Adrenal gland (tissue), 19 donors: ENCODE measurements around the gene SLC16A1. TPM values are rescaled to one million over a fixed set of nuclear protein-coding genes. Genes with fewer than 3 reads are reported as not detected.

Source experiments
- DNase-seq, 7 donors: peaks; one replicate each; pipeline ENCODE4 v3.0.0-alpha.2; 2019 to 2020
- H3K27ac ChIP-seq, 5 donors: fragments of 200-600 bp; sonication (generic) in 4 of 5; 1 replicate in 3 of 5; 2 replicates in 2 of 5; pipeline versions ENCODE4 v1.5.1 to v1.8.0; 2016 to 2020; ENCODE audit warnings: mild to moderate bottlenecking in 1 of 5
- H3K27me3 ChIP-seq: fragments of 200-600 bp; 2 replicates; pipeline ENCODE4 v1.8.0; 2021
- H3K36me3 ChIP-seq, 2 donors: fragments of 200-600 bp; replicated peaks in 1 of 2; 1 replicate in 1 of 2; 2 replicates in 1 of 2; pipeline versions ENCODE4 v1.5.1 to v1.8.0; 2018 to 2022
- H3K4me1 ChIP-seq, 2 donors: fragments of 200-600 bp; replicated peaks in 1 of 2; 1 replicate in 1 of 2; 2 replicates in 1 of 2; pipeline versions ENCODE4 v1.5.1 to v1.8.0; 2018 to 2021
- H3K4me3 ChIP-seq, 4 donors: fragments of 200-600 bp; sonication (generic) in 3 of 4; one replicate each; pipeline ENCODE4 v1.5.1; 2016 to 2018
- H3K9me3 ChIP-seq, 3 donors: fragments of 200-600 bp; sonication (generic) in 1 of 3; replicated peaks in 1 of 3; 1 replicate in 2 of 3; 2 replicates in 1 of 3; pipeline versions ENCODE4 v1.5.1 to v1.8.0; 2016 to 2021
- POLR2A ChIP-seq, 2 donors: fragments of 450-650 bp; IDR thresholded peaks; one replicate each; pipeline ENCODE4 v1.6.1; 2017; ENCODE audit warnings: antibody characterized with exemption in 2 of 2, mild to moderate bottlenecking in 2 of 2, moderate library complexity in 1 of 2
- WGBS, 4 donors: extraction: QIAGEN DNeasy Blood & Tissue Kit in 2 of 4; methylation state at CpG; one replicate each; pipeline versions ENCODE4 v1.1.5 to v1.1.7; 2013 to 2017; 5-methylcytosine and 5-hydroxymethylcytosine counted together
- intact Hi-C, 2 donors: fragments of 100-400 bp; cut with DNase I; formaldehyde crosslinking; loops; one replicate each; pipeline versions ENCODE4 v1.14.1 to v1.15.0; 2022 to 2023
- long read RNA-seq, 10 donors: library from polyadenylated mRNA in 3 of 10; unstranded in 2 of 10; stranded (forward) in 1 of 10; transcript quantifications; one replicate each; pipeline ENCODE4 v2.0.0 and lab custom pipeline, GENCODE V29; 2021 to 2026
- polyA plus RNA-seq, 3 donors: library from polyadenylated mRNA; stranded (reverse); fragments of 200-250 nt in 2 of 3; fragments of 350-450 nt in 1 of 3; fragmentation: Illumina TruSeq in 1 of 3; extraction: RNeasy Lipid Tissue Mini Kit (QIAGEN cat#74804) in 1 of 3; gene quantifications; one replicate each; pipeline ENCODE4 v1.2.3, GENCODE V29; 2013 to 2014
- total RNA-seq, 9 donors: library from RNA; depleted of rRNA in 4 of 9; stranded (reverse); fragments of >200 nt in 4 of 9; fragments of 120-200 nt in 1 of 9; fragmentation: NEBNext Ultra II Directional in 1 of 9; extraction: Animal tissue kit (Norgen Biotek cat#: 25700) in 1 of 9; gene quantifications; one replicate each; pipeline versions ENCODE4 v1.1.0 to v1.2.4, GENCODE V29; 2013 to 2023
- TF ChIP-seq, protein P1 (sequence below), 6 experiments: fragments of 450-650 bp in 4 of 6; fragments of 200-600 bp in 2 of 6; sonication (generic) in 1 of 6; IDR thresholded peaks; 1 replicate in 5 of 6; 2 replicates in 1 of 6; pipeline versions ENCODE4 v1.5.1 to v1.8.0; 2016 to 2021; ENCODE audit warnings: antibody characterized with exemption in 6 of 6, mild to moderate bottlenecking in 2 of 6, moderate library complexity in 1 of 6
- donor health status: healthy with polysubstance abuse.
- donor health status: Bipolar disorder and iron deficiency.
- donor health status: DM: yes; HTN: yes; CAD: no.
- donor health status: DM: no; HTN: no; CAD: no.
- donor health status: DM: no; HTN: no; CAD: no.
- donor health status: DM: yes; HTN: yes; CAD: no.

Gene SLC16A1, protein sequence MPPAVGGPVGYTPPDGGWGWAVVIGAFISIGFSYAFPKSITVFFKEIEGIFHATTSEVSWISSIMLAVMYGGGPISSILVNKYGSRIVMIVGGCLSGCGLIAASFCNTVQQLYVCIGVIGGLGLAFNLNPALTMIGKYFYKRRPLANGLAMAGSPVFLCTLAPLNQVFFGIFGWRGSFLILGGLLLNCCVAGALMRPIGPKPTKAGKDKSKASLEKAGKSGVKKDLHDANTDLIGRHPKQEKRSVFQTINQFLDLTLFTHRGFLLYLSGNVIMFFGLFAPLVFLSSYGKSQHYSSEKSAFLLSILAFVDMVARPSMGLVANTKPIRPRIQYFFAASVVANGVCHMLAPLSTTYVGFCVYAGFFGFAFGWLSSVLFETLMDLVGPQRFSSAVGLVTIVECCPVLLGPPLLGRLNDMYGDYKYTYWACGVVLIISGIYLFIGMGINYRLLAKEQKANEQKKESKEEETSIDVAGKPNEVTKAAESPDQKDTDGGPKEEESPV
- 10 to 100 TPM; 20.9 to 67.9 (median 28.9) TPM for total RNA-seq
- polyA plus RNA-seq: 10 to 100 TPM in 1 of 3 donors, 1 to 10 TPM in 2; 6.0 to 36.3 (median 6.9) TPM
- long read RNA-seq, donor 1, full-length matches to known transcripts: 13 of 23 reads
- long read RNA-seq, donor 1, partial matches to known transcripts: 10 of 23 reads
- long read RNA-seq, donor 1, other reads (novel, unspliced or antisense): 0 of 23 reads
- long read RNA-seq, donor 2, transcript SLC16A1-201 (5 exons, 3,910 nt): major isoform, 5 of 15 reads
- long read RNA-seq, donor 2, partial matches to known transcripts: 8 of 15 reads
- long read RNA-seq, donor 2, other reads (novel, unspliced or antisense): 0 of 15 reads
- long read RNA-seq, donor 3, partial matches to known transcripts: 6 of 11 reads
- long read RNA-seq, donor 3, other reads (novel, unspliced or antisense): 0 of 11 reads
- long read RNA-seq, donor 4, partial matches to known transcripts: 1 of 5 reads
- long read RNA-seq, donor 4, other reads (novel, unspliced or antisense): 3 of 5 reads
- long read RNA-seq, donor 5, transcript SLC16A1-201 (5 exons, 3,910 nt): major isoform, 22 of 28 reads
- long read RNA-seq, donor 5, partial matches to known transcripts: 5 of 28 reads
- long read RNA-seq, donor 5, other reads (novel, unspliced or antisense): 1 of 28 reads
- long read RNA-seq, donor 6, partial matches to known transcripts: 2 of 3 reads
- long read RNA-seq, donor 6, other reads (novel, unspliced or antisense): 1 of 3 reads
- long read RNA-seq, donor 7, partial matches to known transcripts: 0 of 3 reads
- long read RNA-seq, donor 7, other reads (novel, unspliced or antisense): 0 of 3 reads
- long read RNA-seq, donor 8, transcript SLC16A1-201 (5 exons, 3,910 nt): major isoform, 10 of 18 reads
- long read RNA-seq, donor 8, partial matches to known transcripts: 8 of 18 reads
- long read RNA-seq, donor 8, other reads (novel, unspliced or antisense): 0 of 18 reads
- long read RNA-seq, donor 9, full-length matches to known transcripts: 9 of 18 reads
- long read RNA-seq, donor 9, partial matches to known transcripts: 9 of 18 reads
- long read RNA-seq, donor 9, other reads (novel, unspliced or antisense): 0 of 18 reads
- long read RNA-seq, donor 10, transcript SLC16A1-201 (5 exons, 3,910 nt): major isoform, 5 of 10 reads
- long read RNA-seq, donor 10, partial matches to known transcripts: 5 of 10 reads
- long read RNA-seq, donor 10, other reads (novel, unspliced or antisense): 0 of 10 reads

DNA sequence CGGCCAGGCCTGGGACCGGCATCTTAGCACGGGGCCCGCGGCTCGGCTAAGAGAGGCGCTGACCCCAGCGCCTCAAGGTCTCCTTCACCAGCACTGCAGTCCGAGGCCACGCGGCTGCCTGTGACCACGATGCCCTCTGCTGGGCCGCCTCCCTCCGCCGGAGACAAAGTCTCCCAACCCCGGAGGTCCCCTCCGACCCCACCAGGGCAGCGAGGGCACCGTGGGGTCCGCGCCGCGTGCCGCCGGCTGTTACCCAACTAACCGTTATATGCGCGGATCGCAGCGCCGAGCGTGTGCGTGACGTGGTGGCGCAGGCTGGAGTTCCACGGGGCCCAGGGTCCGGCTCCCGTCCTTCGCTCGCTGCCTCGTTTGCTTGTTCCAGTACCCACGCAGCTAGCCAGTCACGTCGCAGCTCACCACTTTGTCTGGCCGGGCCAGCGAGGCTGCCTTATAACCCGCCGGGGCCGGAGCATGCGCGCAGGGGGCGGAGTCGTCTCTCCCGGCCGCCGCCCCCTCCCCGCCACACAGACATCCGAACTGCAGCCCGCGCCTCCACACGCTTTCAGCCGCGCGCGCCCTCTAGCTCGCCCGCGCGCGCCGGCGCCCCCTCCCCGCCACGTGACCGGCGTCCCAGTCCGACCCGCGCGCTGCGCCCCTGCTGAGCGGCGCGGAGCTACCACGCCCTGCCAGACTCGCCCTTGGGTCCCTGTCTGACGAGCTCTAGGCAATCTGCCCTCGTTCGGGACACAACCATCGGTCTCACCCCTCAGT is at the start of gene SLC16A1:
Gene SLC16A1 (minus strand): TSS at position 424 of the 771 bp plus-strand sequence. CDS start 26,888 bp downstream, outside the sequence.
- Histone ChIP-seq H3K27me3 (no peaks in the 10 kb centered on the region), H3K27ac (peak within 1 kb of the TSS; percentile 85 to 96 (median 90)), H3K9me3 (no peaks in the 10 kb centered on the region), H3K4me3 (peak within 1 kb of the TSS; percentile 47 to 75 (median 68)), H3K4me1 (peaks cover 6 to 27% of the 10 kb centered on the region in 2 donors), H3K36me3 (peaks cover 0 to 3% of the 10 kb centered on the region in 2 donors)
- peak; percentile 91 to 95 (median 92) for DNase-seq
- TF ChIP-seq, protein P1, sequence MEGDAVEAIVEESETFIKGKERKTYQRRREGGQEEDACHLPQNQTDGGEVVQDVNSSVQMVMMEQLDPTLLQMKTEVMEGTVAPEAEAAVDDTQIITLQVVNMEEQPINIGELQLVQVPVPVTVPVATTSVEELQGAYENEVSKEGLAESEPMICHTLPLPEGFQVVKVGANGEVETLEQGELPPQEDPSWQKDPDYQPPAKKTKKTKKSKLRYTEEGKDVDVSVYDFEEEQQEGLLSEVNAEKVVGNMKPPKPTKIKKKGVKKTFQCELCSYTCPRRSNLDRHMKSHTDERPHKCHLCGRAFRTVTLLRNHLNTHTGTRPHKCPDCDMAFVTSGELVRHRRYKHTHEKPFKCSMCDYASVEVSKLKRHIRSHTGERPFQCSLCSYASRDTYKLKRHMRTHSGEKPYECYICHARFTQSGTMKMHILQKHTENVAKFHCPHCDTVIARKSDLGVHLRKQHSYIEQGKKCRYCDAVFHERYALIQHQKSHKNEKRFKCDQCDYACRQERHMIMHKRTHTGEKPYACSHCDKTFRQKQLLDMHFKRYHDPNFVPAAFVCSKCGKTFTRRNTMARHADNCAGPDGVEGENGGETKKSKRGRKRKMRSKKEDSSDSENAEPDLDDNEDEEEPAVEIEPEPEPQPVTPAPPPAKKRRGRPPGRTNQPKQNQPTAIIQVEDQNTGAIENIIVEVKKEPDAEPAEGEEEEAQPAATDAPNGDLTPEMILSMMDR (IDR thresholded peaks at IDR 0.05): peak in 5 of 6 experiments; percentile 6 to 37 (median 26)
- peak; percentile 82 to 96 for TF ChIP-seq POLR2A (IDR thresholded peaks at IDR 0.05)
- intact Hi-C loops: loop anchor here (10.0 kb wide), 1 partner anchor 71 kb away; no protein-coding TSS in a partner anchor
- WGBS, 4 donors: 0 to 1% (median 0%) methylated on average over 14 to 90 of the region's 90 CpGs; no CpG with 5 or more reads in 1 of the 4 donors

DNA sequence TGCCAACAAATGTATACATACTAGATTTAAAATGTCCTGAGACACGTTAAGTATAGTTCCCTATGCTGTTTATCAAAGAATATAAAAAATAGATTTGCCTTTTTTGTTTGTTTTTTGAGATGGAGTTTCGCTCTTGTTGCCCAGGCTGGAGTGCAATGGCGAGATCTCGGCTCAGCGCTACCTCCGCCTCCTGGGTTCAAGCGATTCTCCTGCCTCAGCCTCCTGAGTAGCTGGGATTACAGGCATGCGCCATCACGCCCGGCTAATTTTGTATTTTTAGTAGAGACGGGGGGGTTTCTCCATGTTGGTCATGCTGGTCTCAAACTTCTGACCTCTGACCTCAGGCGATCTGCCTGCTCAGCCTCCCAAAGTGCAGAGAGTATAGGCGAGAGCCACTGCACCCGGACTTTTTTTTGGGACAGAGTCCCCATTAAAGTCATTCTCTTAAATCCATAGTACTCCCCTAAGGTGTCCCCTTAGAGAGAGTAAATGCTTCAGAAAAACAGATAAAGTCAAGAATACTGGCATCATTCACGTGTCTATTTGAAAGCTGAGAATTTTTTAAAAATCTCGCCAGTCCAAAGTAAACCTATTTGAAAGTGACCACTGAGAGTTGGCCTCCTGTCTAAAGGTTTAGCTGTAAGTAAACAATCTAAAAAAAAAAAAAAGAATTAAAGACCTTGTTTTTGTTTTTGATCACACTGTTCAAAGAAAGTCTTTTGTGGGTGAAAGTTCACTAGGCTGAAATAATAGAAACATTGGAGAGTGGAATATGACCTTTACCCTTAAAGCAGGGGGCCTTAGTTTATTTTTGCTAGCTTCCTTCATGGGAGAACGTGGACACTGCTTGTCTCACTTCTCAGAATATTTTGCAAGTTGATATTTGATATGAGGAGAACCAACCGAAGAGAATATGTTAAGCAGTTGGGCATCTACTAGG is 48.0 kb upstream of the SLC16A1 start:
- no peak for DNase-seq
- Histone ChIP-seq H3K27ac (no peak overlapping the region), H3K9me3 (no peaks in the 10 kb centered on the region), H3K27me3 (no peaks in the 10 kb centered on the region), H3K4me3 (no peak overlapping the region), H3K36me3 (peaks cover 0 to 5% of the 10 kb centered on the region in 2 donors), H3K4me1 (no peaks in the 10 kb centered on the region)
- no peak for TF ChIP-seq POLR2A (IDR thresholded peaks at IDR 0.05)
- TF ChIP-seq, protein P1 (IDR thresholded peaks at IDR 0.05): no peak
- 90 to 92% (median 91%) methylated on average over 18 of the region's 18 CpGs for WGBS, 4 donors
- intact Hi-C loops: no loop called here
